Superior temporal gyrus (tissue), 1 donor: ENCODE data around the gene ABI3BP.
"Not testable (repeated sequence)": the region's sequence is repeated elsewhere in the genome, so short reads cannot be mapped to it uniquely, and the experiment has no call there.

Experiments
- DNase-seq: peaks from one replicate; pipeline ENCODE4 v3.0.0-alpha.2; 2016; ENCODE audit errors: extremely low spot score

ABI3BP gene

DNA sequence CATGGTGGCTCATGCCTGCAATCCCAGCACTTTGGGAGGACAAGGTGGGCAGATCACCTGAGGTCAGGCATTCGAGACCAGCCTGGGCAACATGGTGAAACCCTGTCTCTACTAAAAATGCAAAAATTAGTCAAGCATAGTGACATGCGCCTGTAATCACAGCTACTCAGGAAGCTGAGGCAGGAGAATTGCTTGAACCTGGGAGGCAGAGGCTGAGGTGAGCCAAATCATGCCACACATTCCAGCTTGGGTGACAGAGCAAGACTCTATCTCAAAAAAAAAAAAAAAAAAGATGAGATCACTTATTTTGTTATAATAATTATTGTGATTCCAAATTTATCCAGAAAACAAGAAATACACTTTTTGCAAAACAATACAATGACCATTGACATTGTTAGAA is 47.1 kb downstream of the ABI3BP start:
- not testable (repeated sequence) for DNase-seq

DNA sequence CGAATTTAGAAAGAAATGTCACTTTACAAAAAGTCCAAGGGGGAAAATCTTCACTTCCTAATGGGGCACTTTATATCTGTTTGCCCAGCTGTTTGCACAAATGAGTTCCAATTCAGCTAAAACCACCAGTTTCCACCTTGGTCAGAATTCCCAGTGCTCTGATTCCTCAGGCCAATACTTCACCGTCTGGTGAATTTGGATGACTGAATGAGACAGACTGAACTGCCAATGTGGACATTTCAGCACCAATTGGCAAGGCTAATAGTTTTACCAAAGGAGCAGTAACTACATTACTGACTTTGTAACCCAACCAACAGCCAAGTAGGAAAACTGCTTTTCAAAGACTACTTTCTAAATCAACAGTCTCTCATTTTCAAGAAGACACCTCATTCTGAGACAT is 51.8 kb downstream of the ABI3BP start:
- DNase-seq, result no peak

DNA sequence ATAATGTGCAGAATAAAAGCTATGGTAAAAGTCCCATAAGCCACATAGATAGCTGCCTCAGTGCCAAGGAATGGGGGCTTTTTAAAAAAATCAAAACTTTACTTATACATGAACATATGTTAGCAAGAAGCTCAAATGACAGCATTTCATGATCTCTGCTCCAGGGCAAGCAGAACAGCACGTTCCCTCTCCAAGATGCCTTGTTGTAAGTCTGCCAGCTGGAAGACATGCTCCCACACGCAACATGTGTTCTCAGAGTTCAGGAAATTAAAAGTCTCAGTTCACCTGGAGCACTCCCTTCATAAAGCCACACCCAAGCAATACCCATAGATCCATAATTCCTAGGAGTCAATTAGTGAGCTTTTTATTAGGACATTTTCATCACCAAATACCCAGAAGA is 52.2 kb downstream of the ABI3BP start:
- no peak for DNase-seq

DNA sequence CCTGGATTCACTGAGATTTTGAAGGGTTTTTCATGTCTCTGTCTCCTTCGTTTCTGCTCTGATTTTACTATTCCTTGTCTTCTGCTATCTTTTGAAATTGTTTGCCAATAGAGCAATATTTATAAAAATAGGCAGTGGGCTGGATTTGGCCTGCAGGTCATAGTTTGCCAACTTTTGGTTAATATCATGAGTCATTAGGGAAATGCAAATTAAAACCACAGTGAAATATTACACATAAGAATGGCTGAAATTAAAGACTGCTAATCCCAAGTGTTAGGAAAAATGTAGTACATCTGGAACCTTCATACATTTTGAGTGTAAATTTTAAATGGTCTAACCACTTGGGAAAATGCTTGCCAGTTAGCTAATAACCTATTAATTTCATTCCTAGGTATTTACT is 56.3 kb downstream of the ABI3BP start:
- DNase-seq, result no peak

DNA sequence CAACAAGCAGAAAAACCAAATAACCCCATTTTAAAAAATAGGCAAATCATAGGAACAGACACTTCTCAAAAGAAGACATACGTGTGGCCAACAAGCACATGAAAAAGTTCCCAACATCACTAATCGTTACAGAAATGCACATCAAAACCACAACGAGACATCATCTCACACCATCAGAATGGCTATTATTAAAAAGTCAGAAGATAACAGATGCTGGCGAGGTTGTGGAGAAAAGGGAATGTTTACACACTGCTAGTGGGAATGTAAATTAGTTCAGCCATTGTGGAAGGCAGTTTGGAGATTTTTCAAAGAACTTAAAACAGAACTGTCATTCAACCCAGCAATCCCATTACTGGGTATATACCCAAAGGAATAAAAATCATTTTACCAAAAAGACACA is 60.7 kb downstream of the ABI3BP start:
- no peak for DNase-seq

DNA sequence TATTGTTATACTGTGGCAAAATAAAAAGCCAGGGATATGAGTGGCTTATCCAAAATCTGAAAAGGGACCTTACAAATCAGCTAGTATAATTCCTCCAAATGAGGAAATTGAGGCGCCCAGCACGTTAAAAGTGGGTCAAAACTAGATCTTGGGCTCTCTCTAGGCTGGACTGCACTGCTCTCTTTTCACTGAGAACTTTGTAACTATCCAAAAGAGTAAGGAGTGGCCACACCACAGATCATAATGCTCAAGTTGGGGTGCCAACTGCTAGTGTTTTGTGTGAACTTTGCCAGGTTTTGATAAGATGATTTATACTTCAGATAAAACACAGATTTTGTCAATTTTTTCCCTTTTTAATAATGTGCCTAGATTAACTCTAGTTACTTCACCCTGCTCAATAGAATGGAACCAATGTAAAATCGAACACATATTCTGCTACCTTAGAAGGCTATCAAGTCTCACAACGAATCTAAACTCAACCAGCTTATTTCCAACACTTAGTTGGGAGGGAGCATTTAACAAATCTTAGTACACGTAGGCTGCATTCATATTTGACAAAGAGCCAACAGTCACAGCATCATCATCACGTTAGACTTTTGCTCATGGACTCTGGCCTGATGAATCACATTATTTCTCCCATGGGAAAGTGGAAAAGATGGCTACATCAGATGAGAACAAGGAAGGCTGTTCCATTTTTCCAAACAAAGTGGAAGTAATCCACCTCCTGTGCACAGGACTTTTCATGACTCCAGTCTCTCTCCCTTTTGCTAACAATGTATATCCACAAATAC is 64.4 kb downstream of the ABI3BP start:
- DNase-seq, result no peak

DNA sequence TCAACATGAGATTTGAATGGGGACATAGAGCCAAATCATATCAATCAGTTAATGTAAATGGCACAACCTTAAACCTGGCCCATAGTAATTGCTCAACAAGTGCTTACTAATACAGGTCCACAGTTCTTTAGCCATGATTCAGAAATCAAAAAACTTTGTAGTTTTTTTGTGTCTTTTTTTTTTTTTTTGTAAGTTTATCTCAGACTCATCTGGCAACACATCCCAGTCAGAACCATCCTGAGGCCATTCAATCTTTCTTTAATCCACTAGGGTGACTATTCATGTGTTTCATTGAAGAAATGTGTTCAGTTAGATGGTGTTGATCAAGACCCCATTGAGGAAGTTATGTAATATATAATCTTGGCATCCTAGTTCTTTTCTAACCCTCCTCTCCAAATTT is 65.4 kb downstream of the ABI3BP start:
- no peak for DNase-seq

DNA sequence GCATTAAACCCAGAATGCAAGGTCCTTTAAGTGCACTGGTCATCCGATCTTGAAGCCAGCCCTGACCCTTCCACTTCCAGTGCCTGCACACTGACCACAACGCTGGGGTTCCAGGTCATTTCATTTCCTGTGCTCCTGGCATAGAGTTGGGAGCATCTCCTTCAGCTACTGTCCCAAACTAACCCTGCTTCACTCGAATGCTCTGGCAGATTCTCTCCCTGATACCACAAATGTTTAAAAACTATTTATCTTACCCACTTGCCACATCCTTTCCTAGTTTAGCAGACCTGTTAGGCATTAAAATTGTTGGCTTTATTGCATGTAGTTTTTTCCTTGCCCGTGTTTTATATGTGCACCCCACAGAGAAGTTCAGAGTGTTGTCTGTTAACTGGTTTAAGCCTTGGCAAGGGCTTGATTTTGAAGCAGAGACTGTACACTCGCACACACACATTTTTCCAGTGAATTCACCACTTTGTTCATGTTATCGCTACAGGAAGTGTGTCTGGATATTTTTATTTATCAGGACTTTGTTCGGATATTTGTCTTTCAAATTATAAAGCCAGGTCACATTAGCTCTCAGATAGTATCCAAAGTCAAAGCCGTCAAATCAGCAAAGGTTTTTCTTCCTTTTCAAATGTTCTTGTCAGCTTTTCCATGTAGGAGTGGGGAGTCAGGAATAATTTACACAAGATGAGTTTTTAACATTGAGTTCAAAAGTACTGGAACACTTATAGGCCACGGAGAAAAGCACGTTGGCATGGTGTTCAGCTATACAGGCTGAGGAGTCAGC is 77.3 kb downstream of the ABI3BP start:
- no peak for DNase-seq

DNA sequence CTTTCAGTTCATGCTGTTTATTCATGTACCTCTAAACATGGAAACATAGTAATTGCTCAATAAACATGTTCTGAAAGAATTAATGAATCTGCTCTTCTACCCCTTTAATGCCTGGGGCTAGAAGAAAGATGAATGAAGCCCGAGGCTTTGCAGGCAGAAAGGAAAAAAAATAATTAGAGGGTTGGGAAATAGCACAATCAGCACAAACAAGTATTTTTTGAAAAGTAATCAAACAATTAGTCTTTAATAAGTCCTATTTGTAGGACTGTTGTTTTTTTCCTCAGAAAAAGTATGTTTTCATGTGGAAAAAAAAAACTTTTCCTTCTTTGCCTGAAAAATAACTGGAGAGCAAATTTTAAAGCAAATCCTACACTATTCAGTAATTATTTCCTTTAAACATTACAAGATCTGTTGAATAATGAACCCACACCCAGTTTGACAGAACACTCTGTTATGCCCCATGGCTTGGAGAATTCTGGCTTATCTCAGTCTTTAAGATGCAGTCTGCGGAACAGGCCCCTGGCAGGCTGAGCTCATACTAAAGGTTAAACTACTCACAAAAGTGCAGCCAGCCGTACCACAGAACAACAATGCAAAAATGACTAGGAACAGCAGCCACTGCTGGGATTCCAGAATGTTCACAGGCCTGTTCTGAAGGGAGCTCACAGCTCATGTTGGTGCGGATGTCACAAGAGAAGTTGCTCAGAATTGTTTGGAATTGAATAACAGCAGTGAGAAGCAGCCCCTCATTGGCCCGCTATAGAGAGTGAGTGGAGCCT is 79.2 kb downstream of the ABI3BP start:
- no peak for DNase-seq

DNA sequence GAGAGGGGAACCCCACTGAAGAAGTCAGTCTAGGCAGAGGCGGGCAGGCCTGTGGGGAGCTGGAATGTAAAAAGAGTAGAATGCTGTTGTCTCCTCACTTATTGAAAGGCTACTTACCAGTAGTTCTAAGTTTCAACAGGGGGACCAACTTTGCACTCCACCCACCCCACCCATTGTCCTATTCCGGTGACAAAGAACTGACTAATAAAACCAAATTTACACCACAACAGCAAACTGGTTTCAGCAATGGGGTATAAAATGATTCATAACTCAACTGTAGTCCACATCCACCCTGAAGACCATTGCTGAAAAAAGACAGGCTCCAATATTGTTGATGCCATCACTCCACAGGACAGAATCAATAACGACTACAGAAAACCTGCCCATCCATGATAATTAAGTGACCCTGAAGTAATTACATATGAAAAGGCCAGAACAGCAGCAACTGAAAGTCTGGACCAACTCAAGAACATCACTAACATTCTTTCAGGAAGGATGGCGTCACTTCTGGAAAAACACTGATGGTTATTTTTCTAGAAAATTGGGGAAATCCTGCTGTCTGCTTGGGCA is 80.2 kb downstream of the ABI3BP start:
- DNase-seq, result no peak

DNA sequence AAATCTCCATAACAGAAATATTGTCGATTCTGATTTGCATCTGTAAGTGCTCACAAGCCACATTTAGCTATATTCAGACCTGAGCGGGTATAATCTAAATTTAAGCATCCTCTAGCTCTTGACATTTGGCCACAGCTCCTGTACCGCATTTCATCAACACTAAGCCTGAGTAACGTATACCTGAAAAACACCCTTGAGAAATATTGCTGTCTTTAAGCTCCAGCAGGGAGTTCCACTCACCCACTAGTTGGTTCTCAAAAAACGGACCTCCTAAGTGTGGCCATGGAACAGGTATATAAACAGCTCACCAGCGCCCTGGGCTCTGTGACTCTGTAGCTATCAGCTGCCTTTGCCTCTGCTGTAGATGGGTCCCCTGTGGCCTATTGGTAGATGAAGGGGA is 80.7 kb downstream of the ABI3BP start:
- no peak for DNase-seq

DNA sequence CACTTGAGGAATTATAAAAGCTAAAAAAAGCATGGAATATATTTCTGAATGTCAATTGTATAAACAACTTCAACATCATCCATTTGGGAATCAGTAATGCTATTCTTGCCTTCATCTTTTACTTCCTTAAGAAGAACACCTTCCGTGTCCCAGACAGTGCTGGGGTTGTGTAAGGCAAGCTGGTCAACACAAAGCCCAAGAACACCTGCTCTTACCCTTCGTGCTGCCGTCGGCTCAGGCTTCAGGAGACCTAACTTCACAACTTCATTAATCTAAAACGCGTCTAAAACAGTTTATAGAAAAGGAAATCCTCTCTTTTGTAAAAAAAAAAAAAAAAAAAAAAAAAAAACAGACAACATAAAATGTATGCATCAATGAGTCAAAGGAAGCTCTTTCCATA is 81.3 kb downstream of the ABI3BP start:
- no peak for DNase-seq

DNA sequence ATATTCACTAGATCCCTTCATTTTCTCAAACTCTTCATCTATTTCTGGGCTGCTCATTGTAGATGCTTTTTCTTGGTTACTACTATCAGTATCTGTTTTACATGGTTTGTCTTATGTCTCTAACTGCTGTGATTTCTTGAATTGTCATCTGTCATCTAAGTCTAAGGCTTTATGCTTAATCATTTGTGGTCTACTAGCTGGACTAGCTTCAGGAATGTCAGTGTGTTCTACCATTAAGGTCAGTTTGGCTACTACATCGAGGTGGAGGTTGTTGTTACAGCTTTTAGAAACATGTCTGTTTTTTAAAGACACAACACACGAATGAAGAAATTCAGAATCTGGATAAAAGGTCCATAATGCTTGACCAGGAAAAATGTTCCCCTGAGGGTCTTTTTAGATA is 82.2 kb downstream of the ABI3BP start:
- DNase-seq, result no peak

DNA sequence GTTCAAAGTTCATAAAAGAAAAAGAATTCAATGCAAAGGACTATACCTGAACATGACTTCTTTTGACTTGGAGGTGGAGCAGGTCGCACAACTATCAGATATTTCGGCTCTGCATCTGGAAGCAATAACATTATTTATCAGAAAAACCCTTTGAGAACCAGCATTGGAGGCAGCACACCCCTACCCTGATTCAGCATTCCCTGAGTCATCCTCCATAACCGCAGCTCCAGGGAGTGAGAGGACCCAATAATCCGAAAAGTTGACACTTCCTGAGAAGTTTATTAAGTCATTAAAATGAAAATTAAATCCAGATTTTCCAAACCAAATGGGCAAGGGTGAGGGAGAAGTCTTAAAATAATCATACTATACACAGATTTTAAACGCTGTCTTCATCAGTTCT is 90.6 kb downstream of the ABI3BP start:
- DNase-seq, result no peak

DNA sequence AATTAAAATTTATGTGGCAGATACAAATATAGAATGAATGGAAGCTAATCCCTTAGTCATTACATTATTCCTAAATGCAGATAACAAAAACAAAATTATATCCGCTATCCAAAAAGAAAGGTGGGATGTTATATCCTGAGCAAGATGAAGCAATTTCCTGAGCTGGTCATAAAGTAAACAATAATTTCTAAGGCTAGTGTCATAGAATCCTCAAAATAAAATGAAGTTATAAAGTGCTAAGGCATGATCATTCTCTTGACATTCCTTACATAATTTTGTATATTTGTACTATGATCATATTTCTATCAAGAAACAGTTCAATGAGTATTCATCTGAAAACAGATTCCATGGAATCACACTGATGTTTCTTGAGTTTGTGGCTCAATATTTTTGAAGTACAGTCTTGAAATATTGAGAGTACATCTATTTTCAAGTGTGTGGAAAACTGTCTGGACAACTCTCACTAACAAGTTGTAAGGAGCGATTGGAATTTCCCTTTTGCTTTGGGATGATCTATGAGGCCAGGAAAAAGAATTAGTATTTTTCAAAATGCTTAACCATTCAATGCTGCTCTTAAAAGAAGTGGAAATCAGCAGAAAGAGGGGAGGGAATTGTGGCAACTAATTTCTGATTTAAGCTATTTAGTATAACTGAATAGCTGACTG is 92.4 kb downstream of the ABI3BP start:
- no peak for DNase-seq

DNA sequence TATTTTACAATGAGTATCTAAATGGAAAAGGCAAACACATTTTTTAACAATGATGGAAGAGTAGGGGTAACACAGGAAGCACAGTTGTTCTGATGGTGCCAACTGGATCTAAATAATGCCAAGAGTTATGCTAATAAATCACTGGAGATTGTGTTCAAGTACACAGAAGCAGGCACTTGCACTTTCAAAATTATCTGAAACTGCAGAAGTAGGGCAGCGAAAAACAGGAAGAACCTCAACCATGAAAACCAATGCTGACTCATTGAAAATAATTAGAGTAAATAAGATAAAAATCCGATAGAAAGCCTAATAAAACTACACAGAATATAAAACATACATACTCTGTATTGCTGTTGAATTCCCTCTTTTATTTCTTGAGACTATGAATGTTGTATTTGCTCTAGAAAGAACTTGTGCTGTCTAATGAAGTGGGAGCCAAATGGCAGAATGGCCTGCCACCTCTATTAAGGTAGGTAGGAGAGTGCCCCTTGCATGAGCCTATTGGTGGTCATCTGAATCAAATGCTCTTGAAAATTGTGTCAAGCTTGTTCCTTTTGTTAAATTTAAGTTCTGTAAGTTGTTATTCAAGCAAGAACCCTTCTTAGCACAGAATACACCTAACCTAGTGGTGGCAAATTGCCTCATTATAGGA is 93.7 kb downstream of the ABI3BP start:
- DNase-seq, result no peak

DNA sequence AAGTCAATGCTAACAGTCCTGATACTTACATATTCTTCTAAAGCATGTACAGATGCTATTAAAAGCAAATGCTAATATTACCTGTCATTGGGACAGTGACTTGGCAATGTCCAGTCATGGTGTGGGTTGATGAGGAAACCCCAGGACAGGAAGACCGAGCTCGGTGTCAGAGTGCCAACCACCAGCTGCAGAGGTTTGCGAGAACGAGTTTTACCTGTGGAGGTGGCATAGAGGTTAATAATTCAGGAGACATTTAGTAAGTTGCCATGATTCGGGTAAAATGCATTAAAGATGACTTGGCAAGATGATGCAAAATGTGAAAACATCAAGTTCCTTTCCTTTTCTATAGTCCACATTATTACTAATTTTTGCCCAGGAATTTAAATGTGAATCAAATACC is 94.5 kb downstream of the ABI3BP start:
- DNase-seq, result no peak

DNA sequence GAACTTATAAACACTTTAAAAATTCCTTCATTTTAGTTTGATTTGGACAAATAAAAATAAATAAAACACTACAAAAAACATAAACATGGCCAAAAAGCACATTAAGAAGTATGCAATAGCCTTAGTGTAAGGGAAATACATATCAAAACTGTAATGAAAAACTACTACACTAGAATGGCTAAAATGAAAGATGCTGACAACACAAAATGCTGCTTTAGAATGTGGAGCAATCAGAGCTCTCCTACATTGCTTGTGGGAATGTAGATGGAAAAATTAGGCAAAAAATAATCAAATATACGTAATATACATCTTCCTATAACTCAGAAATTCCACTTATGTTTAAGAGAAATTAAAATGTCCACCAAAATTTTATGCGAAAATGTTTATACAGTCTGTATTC is 96.2 kb downstream of the ABI3BP start:
- DNase-seq, result no peak

DNA sequence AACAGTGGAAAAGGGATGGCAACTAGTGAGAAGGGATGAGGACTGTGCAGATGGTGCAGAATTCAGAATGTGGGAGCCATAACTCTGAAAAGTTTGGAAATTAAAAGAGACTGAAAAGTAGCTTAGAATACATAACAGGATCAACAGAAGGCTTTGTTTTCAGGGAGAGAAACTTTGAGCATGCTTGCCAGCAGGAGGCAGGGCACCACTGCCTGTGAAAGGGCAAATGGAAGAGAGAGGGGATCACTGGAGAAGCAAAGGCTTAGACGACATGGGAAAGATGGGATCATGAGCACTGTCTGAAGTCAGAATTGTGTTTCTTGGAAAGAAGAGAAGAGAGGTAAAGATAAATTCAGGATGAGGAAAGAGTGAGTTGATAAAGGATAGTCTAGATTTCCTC is 99.6 kb downstream of the ABI3BP start:
- DNase-seq, result no peak

DNA sequence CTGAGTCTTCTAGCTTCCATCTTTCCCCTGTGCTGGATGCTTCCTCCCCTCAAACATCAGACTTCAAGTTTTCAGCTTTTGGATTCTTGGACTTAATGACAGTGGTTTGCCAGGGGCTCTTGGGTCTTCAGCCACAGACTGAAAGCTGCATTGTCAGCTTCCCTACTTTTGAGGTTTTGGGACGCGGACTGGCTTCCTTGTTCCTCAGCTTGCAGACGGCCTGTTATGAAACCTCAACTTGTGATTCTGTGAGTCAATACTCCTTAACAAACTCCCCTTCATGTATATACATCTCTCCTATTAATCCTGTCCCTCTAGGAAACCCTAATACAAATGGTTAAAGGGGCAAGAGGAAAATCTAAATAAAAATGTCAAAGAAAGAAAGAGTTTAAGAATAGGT is 100.1 kb downstream of the ABI3BP start:
- DNase-seq, result no peak

DNA sequence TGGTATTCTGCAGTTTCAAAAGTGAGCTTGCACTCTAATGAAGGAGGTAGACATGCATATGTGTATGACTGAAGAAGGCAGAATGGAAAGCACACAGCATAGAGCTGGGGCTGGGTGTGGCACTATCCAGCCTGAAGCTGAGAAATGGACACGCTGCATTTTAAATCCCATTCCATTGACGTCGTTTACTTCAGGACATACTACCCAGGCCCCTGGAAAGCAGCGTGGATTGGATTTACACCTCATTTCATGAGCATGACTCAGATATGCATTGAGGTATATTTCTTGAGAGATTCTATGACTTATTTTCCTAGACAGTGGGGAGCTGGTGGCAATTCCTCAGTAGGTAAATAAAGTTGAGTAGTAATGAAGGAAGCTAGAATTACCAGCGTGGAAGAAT is 101.4 kb downstream of the ABI3BP start:
- DNase-seq, result no peak
